ENCODE data around the gene SEMA3D.

The SEMA3D gene

DNA sequence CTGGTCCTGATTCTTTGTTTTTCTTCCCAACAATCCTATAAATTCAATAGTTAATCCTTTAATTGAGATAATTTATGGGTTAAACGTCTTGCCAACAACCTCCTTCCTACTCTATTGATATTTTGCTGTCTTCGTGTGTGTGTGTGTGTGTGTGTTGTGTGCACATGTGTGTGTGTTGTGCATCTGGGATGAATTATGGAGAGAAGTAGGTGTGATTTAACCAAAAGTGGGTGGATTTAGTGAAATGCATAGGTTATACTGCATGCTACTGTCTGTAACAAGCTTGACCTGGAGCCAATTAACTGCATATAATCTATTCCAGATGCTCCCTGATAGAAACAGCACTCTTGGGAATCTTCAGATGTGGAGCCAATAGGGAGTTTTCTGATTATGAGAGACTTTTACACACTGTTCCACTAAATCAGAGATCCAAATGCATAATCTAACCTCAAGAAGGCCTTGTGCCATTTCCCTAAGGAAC is 61.2 kb downstream of the SEMA3D start:
- no peak for DNase-seq (ENCODE audit: low read depth in 2 of 2)

DNA sequence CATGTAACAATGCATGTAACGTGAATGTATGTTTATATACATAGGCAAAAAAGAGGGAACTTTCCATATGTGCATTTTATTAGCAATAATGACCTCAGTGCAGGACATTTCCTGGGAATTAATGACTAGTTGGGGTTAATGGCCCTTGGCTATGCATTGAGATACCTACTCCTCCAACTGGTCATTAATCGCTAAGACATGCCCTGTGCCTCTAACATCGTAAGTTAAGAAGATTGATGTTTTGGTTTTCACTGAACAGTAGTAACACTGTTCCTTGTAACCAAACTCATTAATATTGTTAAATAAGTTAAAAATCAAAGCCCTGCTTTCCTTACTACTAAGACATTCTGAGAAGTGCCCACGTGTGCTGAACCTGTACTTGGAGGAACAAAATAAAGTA is 61.7 kb downstream of the SEMA3D start:
- DNase-seq (ENCODE audit: low read depth in 2 of 2): no peak

DNA sequence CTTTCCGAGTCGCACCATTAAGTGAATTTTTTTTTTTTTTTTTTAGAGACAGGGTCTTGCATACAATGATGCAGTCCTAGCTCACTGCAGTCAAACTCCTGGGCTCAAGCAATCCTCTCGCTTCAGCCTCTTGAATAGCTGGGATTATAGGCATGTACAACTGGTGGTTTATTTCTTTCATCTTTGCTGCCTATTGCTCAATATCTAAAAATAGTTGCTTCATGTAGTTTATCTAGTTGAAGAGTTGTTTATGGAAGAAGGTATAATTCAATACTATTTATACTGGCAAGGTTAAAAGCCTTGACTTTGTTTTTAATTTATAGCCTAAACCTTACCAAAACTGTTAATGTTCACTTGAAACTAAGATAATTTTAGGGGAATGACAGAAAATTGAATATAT is 66.9 kb downstream of the SEMA3D start:
- no peak for DNase-seq (ENCODE audit: low read depth in 2 of 2)

DNA sequence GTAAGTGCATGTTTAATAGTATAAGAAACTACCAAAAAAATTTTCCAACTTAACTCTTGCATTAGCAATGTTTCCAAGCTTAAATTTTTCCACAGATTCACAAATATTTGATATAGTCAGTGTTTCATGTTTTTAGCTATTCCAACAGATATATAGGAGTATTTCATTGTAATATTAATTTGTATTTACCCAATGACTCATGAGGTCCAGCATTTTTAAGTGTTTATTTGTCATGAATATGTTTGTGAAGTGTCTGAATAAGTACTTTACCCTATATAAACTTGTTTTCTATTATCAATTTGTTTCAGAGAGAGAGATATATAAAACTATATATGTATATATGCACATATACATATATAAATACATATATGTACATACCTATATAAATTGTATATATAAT is 71.0 kb downstream of the SEMA3D start:
- DNase-seq (ENCODE audit: low read depth in 2 of 2): no peak

DNA sequence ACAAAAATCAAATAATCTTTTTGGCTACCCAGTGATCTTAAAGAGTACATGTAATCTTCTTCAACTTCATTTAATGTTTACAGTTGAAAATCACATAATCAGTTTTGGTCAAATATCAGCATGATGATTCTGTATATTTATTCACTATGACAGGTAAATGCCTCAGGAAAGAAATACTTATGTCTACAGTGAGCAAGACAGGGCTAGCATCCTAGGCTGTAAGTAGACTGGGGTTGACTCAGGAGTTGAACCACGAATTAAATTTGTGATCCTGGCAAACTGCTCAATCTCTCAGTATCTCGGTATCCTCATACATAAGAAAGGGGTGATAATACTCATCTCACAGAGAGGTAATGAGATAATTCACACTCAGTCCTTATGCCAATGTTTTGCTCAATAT is 71.8 kb downstream of the SEMA3D start:
- DNase-seq (ENCODE audit: low read depth in 2 of 2): no peak

DNA sequence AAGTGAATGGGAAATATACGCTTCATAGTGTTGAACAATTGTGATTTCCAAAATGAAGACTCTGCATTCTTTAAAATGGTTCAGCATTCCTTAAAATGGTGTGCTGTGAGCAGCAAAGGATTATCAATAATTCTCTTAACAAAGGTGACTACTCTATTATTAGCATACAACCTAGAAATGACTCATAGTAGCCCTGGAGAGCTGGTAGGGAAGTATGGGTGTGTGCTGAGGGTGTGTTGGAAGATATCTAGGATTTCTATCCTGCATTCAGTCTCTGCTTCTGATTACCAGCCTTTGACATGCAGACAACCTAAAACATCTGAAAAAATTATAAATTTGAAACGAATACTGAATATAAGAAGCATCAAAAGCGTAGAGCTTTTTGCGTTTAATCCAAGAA is 72.5 kb downstream of the SEMA3D start:
- DNase-seq (ENCODE audit: low read depth in 2 of 2): no peak

DNA sequence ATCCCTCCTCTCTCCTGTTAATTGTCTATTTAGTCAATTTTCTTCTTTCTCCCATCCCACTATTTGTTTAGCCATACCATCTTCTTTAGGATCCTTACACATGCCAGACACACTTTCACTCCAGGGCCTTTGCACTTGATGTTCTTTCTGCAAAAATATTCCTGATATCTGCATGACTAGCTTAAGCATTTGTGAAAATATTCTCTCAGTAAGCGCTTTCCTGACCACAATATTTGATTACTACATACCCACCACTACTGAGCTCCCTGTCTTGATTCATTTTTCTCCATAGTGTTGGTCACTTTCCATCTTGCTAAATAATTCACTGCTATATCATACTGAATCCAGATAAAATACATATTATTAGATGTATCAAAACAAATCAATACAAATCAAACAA is 75.1 kb downstream of the SEMA3D start:
- no peak for DNase-seq (ENCODE audit: low read depth in 2 of 2)

DNA sequence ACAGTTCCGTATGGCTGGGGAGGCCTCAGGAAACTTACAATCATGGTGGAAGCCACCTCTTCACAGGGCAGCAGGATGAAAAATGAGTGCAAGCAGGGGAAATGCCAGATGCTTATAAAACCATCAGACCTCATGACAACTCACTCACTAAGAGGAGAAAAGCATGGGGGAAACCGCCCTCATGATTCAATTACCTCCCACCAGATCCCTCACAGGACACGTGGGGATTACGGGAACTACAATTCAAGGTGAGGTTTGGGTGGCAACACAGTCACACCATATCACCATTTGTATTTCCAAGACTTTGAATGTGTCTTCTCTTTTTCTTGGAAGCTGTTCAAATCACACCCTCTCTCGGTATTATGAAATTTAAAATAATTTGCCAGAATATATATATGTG is 80.1 kb downstream of the SEMA3D start:
- DNase-seq (ENCODE audit: low read depth in 2 of 2): no peak

DNA sequence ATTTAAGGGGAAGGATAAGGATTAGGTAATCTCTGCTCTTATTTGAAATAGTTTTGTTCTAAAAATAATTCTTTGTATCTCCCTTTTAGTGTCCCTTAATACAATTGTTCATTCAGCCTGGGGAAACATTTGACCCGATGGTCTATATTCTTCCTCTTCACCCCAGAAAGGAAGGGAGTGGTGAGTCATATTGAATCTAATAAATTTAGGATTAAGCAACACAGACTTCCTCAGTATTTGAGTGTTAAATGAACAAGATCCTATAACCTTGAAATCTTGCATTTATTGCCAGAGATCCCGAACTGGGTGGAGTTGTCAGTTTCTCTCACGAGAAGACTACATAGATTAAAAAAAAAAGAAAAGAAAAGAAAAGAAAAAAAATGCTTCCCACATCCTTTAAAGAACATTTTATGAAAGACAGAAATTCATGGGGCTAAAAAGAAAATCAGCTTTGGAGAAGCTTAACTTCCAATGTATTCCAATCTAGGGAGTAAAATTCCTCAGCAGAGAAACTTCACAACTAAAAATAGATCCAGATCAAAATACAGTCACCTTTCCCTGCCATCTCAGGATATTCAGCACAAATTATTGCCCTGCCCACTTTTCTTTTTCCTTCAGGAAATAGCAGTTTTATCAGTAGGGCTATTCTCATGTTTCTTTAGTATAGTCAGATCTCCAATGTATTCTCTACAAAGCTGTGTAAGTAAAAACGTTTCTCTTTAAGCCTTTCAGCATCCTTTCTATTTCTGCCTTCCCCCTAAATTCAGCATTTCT is 82.2 kb downstream of the SEMA3D start:
- DNase-seq (ENCODE audit: low read depth in 2 of 2): no peak

DNA sequence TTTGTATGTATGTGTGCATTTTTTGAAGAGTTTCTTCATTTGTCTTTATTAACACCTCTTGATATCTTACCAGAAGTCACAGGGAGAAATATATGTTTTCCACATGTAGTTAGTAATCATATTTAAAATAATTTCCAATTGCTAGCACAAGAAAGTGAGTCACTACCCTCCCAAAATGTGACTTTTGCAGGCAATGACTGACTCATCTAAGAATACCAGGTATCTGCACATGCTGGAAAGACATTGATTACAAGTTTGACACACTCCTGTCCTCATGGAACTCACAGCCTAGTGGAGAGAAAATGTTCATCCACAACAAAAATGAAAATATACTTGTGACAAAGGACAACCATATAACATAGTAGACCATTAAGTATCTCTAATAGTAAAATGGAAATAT is 82.9 kb downstream of the SEMA3D start:
- DNase-seq (ENCODE audit: low read depth in 2 of 2): no peak

DNA sequence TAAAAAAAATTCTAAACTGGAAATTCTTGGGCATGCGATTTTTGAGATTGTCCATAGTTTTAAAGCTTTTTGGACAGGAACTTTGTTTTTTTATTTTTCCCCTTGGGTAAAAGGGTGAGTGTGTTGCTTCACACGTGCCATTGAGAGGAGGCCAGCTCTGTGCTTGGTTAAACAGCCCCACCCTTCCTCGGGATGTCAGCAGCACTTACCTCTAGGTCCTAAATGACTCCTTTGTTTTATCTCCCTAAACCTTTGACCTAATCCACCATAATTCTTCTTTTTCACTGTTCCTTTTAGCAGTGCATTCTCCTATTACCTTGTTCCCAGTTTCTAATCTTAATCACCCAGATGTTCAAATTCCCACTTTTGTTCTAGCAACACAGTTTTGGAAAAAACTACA is 83.5 kb downstream of the SEMA3D start:
- no peak for DNase-seq (ENCODE audit: low read depth in 2 of 2)

DNA sequence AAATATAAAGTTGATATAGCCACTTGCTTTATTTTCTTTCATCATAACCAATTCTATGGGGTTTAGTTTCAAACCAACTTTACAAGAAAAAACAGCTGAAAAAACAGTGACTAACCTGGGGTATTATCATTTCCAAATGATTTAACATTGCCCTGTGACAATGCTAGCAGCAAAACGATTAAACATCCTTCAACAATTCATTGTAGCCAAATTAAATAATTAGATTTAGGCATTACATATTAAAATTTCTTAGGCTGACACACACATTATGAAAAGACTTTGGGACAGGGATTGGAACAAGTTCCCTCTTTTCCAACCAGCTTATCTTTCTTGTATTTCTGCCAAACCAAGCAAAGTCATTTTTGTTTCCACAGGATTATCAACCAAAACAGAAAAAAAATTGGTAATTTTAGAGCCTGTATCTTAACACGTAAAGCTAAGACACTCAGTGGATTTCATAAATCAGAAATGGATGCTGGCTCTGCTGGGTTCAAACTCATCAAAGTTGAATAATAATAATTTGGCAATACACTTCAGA is 84.0 kb downstream of the SEMA3D start:
- no peak for DNase-seq (ENCODE audit: low read depth in 2 of 2)

DNA sequence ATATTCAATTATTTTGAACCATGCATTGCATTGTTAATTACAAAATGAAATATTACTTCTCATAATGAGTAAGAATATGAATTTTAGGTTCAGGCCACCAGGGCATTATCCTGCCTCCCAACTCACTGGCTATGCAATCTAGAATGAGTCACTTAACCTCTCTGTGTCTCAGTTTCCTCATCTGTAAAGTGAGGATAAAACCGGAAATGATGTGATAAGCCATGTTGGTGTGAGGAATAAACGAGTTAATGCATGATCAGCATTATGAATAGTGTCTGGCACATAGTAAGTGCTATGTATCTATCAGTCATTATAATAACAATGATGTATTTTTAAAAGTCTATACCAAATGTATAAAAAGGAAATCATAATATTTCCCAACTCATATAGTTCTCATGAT is 85.5 kb downstream of the SEMA3D start:
- no peak for DNase-seq (ENCODE audit: low read depth in 2 of 2)

DNA sequence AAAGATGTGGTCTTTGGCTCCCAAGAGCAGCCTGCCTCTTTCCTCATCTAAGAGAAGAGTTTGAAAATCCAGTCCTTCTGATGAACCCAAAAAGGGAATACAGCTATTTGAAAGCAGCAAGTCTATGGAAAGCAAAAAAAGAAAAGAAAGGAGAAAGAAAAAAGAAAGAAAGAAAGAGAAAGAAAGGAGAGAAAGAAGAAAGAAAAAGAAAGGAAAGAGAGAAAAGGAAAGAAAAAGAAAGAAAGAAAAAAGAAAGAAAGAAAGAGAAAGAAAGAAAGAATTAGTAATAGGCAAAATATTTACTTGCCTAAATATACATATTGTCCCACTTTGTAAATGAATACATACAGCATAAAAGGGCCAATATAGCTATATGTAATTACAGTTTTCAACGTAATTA is 89.0 kb downstream of the SEMA3D start:
- DNase-seq (ENCODE audit: low read depth in 2 of 2): no peak

DNA sequence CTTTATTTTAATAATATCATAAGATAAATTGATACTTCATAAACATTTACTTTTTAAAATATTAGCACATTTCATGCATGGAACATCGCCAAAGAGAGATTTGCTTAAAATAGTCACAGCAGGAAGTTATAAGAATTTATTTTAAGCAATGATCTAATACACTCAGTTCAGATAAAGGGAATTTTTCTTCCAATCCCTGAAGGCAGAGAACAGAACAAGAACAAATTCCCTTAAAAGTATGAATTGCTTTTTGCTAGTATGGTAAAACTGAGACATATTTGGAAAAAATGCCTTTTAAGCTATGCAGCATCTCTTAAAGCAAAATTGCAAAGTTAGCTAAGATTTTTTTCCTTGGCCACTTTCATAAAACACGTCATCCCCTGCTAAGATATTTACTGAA is 91.0 kb downstream of the SEMA3D start:
- no peak for DNase-seq (ENCODE audit: low read depth in 2 of 2)

DNA sequence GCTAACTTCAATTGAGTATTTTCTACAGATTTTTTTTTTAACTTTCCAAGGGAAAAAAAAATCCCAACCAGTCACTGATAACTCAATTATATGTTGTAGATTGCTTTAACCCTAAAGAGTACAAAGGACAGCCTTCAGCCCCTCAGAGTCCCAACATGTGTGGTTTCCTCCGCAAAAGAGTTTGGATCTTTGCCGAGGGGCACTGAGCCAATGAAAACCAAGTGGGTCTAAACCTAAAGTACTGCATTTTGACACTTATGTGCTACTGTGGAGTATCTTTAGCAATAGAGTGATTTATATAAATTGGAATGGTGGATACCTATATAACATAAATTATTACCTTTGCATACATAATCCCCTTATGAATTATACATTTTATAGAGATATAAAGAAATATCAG is 91.5 kb downstream of the SEMA3D start:
- no peak for DNase-seq (ENCODE audit: low read depth in 2 of 2)

DNA sequence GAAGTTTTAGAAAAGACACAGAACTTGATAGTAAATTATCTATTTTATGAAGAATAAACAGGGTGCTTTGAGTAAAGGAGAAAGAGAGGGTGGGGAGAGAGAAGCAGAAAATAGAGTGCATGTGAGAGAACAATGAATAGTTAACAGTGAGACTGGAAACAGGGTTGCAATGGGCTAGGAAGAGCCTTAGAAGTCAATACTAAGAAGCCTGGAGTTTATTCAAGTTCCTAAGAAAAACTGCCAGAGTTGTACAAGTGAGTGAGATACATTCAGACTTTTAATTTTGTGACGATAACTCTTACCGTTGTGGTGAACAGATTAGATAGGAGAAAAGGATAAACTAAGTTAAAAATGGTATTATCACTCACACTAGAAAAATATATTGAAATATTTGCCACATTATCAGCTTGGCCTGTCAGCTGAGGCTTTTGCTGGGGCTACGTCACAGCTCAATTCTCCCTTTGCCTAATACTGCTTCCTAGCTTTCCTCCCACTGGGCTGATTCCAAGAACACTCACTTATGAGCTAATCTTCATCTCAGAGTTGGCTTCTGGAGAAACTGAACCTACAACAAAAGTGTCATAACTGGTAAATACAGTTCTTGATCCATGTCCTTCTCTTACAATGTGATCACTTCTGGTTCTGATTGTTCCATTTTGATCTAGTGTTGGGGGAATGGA is 92.7 kb downstream of the SEMA3D start:
- no peak for DNase-seq (ENCODE audit: low read depth in 2 of 2)

DNA sequence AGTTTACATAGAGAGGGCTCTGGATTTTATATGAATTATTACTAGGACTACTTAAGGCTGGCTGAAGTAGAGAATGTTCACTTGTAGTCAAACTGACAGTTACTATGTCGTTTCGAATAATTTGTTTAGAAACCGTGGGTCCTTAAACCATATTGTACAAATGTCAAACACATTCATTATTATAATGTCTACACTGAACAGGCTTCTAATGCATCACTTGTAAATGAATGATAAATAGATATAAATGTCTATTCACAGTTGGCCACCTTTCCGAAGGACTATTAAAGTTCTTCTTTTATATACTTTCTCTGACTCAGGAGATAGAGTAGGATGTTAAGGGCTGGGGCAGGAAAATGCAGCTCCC is 95.3 kb downstream of the SEMA3D start:
- DNase-seq (ENCODE audit: low read depth in 2 of 2): no peak

DNA sequence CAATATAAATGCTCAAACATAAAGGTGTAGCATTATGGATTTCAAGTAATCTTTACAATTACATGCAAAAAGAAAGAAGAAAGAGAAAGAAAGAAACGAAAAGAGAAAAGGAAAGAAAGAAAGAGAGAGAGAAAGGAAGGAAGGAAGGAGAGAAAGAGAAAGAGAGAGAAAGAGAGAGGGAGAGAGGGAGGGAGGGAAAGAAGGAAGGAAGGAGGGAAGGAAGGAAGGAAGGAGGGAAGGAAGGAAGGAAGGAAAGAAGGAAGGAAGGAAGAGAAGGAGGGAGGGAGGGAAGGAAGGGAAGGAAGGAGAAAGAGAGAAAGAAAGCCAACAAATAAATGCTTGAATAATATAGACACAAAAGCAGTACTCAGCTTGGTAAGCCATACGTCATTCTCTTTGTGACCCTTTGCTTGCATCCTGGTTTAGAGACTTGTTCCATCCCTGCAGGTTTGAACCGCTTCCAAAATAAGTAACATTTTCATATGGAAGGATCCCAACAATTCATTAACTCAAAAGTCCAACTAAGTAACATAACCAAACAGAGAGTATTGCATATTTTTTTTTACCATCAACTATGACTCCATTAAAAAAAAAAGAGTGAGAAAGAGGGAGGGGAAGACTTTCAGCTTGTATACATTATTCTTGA is 95.8 kb downstream of the SEMA3D start:
- DNase-seq (ENCODE audit: low read depth in 2 of 2): no peak

DNA sequence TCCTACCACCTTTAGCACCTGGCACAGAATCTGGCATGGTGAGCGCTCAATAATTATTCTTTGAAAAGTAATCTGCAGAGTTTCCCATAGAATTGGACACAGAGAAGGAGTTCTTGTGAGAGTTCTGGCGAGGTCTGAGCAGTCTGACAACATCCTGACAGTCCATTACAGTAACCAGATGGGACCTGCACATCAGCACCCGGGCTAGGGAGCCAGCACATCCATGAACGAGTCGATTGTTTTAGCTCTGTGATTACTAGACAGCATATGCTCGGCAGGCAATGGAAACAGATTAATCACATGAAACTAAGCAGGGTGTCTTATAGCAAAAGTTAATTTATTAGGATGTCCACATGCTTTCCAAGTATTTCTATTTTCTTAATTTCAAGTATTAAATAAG is 96.7 kb downstream of the SEMA3D start:
- DNase-seq (ENCODE audit: low read depth in 2 of 2): no peak

DNA sequence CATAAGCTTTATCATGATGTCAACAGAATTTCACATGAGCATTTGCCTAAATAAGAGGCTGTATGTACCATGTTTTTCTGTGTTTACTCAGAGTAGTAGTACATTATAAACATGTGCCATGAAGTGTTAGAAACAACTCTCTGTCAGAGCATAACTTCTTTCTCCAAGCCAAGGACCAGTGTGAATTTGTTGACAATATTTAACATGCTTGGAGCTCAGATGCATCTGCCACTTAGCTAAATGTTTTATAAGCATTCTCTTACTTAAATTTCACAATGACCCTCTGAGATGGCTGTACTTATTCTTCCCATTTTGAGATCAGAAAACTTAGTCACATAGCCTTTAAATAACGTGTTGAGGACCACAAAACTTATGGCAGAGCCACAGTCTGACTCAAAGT is 105.0 kb downstream of the SEMA3D start:
- no peak for DNase-seq (ENCODE audit: low read depth in 2 of 2)

DNA sequence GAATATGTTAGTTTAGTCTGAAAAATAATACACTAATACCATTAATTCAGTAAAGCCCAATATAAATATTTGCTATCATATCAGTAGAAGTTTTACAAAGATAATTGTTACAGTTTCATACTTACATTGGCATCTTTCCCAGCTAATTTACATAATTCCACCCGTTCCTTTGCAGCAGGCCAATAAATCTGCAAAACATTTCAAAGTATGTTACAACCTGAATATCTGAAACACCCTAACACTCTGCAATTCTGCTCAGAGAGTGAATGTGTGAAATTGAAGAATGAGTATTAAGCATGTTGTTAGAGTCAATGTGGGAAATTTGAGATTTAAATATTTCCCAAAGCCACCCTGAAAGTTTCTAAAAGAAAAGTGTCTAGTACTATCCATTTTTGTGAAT is 105.5 kb downstream of the SEMA3D start:
- DNase-seq (ENCODE audit: low read depth in 2 of 2): no peak

DNA sequence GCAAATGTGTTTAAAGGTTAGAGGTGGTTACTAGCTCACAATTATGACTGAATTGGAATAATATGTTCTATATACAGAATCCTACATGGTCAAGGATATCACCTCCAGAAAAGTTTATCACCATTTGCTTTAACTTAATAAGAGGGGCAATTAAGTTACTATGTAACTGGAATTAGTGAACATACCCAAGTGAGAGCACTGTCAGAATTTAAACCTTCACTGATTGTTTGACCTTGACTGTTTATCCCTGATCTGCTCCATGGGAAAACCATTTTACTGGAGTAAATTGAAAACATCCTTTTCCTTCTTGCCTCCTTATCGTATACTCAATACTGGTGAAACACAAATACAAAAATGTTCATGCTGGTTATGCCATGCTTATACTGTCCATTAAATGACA is 107.4 kb downstream of the SEMA3D start:
- DNase-seq (ENCODE audit: low read depth in 2 of 2): no peak

All from stimulated activated CD4-positive, alpha-beta T cell treated with anti-CD3 and anti-CD28 coated beads, Interleukin-1b, Interleukin-23, amount 100 ng/mL, for 1 hour (primary cell).